Stimulated activated CD8-positive, alpha-beta memory T cell treated with anti-CD3 and anti-CD28 coated beads, Interleukin-12 subunit alpha, Interleukin-12 subunit beta, amount 100 ng/mL, for 1 hour (primary cell): ENCODE measurements around the gene CROCC.

ENCODE experiments used
- DNase-seq: peaks from one replicate; pipeline ENCODE4 v3.0.0-alpha.2; 2020; ENCODE audit warnings: low read depth

The CROCC gene

GRCh38 chr1:17012775-17013490 is 91.2 kb downstream of the CROCC start:
- DNase-seq = no peak

GRCh38 chr1:17013491-17014320 is 92.0 kb downstream of the CROCC start:
- no peak for DNase-seq

- no peak for DNase-seq
Measured at GRCh38 chr1:17014671-17015567, 93.2 kb downstream of the CROCC start.

GRCh38 chr1:17016317-17016661 is 94.6 kb downstream of the CROCC start:
- no peak for DNase-seq

- no peak for DNase-seq
Measured at GRCh38 chr1:17017435-17017834, 95.7 kb downstream of the CROCC start.

- DNase-seq = no peak
Measured at GRCh38 chr1:17018849-17019248, 97.1 kb downstream of the CROCC start.

GRCh38 chr1:17020502-17020901 is 98.8 kb downstream of the CROCC start:
- no peak for DNase-seq

GRCh38 chr1:17021896-17022295 is 100.2 kb downstream of the CROCC start:
- DNase-seq = no peak
